Left lung (tissue), 10 donors: Measurements from ENCODE around the gene MZB1. TPM values are rescaled to one million over a fixed set of nuclear protein-coding genes. Genes with fewer than 3 reads are reported as not detected.
A peak's percentile ranks its signal among the peaks of the same experiment; 100 is the strongest.

Source experiments
- ATAC-seq: fragments of 200-7000 bp; cut with Tn5 transposase; one replicate; pipeline ENCODE4 v1.9.1; 2020; ENCODE audit warnings: moderate library complexity
- DNase-seq, 4 donors: peaks; one replicate each; pipeline ENCODE4 v3.0.0-alpha.2; 2013 to 2020
- H3K27ac ChIP-seq, 2 donors: fragments of 200-600 bp; sonication (generic) in 1 of 2; one replicate each; pipeline versions ENCODE4 v1.5.0 to v1.8.0; 2020 to 2021
- H3K27me3 ChIP-seq, 2 donors: fragments of 200-600 bp; sonication (generic) in 1 of 2; one replicate each; pipeline versions ENCODE4 v1.5.0 to v1.8.0; 2020 to 2021
- H3K36me3 ChIP-seq, 2 donors: fragments of 200-600 bp; sonication (generic) in 1 of 2; one replicate each; pipeline versions ENCODE4 v1.5.0 to v1.8.0; 2020 to 2021
- H3K4me1 ChIP-seq, 2 donors: fragments of 200-600 bp; one replicate each; pipeline ENCODE4 v1.8.0; 2021
- H3K4me3 ChIP-seq, 2 donors: fragments of 200-600 bp; sonication (generic) in 1 of 2; one replicate each; pipeline versions ENCODE4 v1.5.0 to v1.8.0; 2020 to 2021; ENCODE audit warnings: mild to moderate bottlenecking in 1 of 2
- H3K9me3 ChIP-seq, 2 donors: fragments of 200-600 bp; sonication (generic) in 1 of 2; one replicate each; pipeline versions ENCODE4 v1.5.0 to v1.8.0; 2020 to 2021
- intact Hi-C, 2 donors: fragments of 100-400 bp; cut with DNase I; formaldehyde crosslinking; loops; one replicate each; pipeline versions ENCODE4 v1.11.2 to v1.14.2; 2022
- polyA plus RNA-seq, 6 donors: library from polyadenylated mRNA; unstranded; fragments of 120-200 nt; gene quantifications; one replicate each; pipeline ENCODE4 v1.2.1, GENCODE V29; 2013; ENCODE audit not compliant: insufficient read length in 6 of 6
- total RNA-seq, 2 donors: library from RNA; stranded (reverse); fragmentation: NEBNext Ultra II Directional; extraction: Animal tissue kit (Norgen Biotek cat#: 25700); gene quantifications; one replicate each; pipeline ENCODE4 v1.2.1, GENCODE V29; 2021
- TF ChIP-seq, protein P1 (sequence below), 2 donors: fragments of 200-600 bp; sonication (generic) in 1 of 2; IDR thresholded peaks; one replicate each; pipeline versions ENCODE4 v1.5.0 to v1.8.0; 2021; ENCODE audit warnings: antibody characterized with exemption in 2 of 2
- donor health status: DM: no; HTN: yes; CAD: no.
- donor health status: DM: no; HTN: no; CAD: no.

Gene MZB1
- total and polyA plus RNA-seq, 8 donors = 0.41 to 10.6 (median 0.72) TPM

DNA sequence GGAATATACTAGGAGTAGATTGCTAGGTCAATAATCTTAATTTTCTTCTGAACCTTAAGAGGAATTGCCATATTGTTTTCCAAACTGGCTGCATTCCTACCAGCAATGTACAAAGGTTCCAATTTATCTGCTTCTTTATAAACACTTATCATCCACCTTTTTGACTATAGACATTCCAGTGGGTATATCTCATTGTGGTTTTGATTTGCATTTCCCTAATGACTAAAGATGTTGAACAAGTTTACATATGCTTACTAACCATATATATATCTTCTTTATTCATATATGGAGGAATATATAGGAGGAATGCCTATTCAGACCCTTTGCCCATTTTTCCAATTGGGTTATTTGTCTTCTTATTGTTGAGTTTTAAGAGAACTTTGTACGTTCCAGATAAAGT is 42.0 kb upstream of the MZB1 start:
- intact Hi-C loops = no loop called here
- no peak for ATAC-seq
- Histone ChIP-seq H3K27ac (no peak overlapping the region), H3K27me3 (no peaks in the 10 kb centered on the region), H3K4me3 (no peak overlapping the region), H3K36me3 (peaks cover 0 to 13% of the 10 kb centered on the region in 2 donors), H3K9me3 (no peaks in the 10 kb centered on the region), H3K4me1 (no peaks in the 10 kb centered on the region)
- no peak for DNase-seq
- TF ChIP-seq, protein P1, sequence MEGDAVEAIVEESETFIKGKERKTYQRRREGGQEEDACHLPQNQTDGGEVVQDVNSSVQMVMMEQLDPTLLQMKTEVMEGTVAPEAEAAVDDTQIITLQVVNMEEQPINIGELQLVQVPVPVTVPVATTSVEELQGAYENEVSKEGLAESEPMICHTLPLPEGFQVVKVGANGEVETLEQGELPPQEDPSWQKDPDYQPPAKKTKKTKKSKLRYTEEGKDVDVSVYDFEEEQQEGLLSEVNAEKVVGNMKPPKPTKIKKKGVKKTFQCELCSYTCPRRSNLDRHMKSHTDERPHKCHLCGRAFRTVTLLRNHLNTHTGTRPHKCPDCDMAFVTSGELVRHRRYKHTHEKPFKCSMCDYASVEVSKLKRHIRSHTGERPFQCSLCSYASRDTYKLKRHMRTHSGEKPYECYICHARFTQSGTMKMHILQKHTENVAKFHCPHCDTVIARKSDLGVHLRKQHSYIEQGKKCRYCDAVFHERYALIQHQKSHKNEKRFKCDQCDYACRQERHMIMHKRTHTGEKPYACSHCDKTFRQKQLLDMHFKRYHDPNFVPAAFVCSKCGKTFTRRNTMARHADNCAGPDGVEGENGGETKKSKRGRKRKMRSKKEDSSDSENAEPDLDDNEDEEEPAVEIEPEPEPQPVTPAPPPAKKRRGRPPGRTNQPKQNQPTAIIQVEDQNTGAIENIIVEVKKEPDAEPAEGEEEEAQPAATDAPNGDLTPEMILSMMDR (IDR thresholded peaks at IDR 0.05) = no peak

DNA sequence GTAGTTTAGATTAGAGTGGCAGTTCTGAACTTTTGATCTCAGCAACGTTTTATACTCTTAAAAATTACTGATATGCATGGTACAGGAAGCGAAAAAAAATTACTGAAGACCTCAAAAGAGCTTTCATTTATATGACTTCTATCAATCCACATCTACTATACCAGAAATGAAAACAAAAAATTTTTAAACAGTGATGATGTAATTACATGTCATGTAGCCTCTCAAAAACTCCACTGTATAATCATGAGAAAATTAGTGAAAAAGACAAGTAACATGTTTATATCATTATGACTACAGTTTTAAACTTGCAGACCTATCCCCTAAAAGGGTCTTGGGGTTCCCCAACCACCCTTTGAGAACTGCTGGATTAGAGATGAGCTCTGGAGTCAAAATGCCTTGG is 40.3 kb upstream of the MZB1 start:
- peaks cover 0 to 23% of the 10 kb centered on the region in 2 donors for H3K36me3 ChIP-seq
- DNase-seq (no peak), ATAC-seq (no peak)

DNA sequence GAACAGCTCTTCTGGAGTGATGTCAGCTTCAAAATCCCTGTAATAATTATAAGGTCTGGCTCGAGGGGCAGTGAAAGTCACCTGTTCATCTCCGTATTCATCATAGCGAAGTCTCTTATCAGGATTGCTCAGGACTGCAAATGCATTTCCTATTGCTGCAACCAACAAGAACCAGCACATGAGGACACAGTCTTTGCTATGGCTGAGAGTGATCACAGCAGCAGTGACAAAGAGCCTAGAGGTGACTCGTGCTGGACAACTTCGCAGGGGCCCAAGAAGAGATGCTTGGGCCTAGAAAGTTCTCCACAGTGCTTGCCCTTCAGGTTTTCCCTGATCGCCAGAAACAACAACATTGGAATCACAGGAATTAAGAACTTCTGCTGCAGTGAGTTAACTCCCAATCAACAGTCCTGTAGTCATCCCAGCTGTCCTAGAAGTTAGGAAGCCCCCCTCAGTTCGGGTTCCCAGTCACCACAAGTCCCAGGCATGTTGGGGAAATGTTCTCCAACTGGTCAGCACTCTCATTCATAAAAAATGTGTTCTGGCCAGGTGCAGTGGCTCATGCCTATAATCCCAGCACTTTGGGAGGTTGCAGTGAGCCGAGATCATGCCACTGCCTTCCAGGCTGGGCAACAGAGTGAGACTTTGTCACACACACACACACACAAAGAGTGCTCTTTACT is 36.6 kb upstream of the MZB1 start:
- TF ChIP-seq, protein P1 (IDR thresholded peaks at IDR 0.05) = no peak
- intact Hi-C loops = no loop called here
- no peak for ATAC-seq

More for the DNA sequence above, 40.3 kb upstream of the MZB1 start:
- no peaks in the 10 kb centered on the region for H3K9me3 ChIP-seq
- no peaks in the 10 kb centered on the region for H3K27me3 ChIP-seq
- H3K4me3 ChIP-seq = no peak overlapping the region
- H3K27ac ChIP-seq = no peak overlapping the region
- no peaks in the 10 kb centered on the region for H3K4me1 ChIP-seq
- intact Hi-C loops = no loop called here
- TF ChIP-seq, protein P1 (IDR thresholded peaks at IDR 0.05) = no peak

DNA sequence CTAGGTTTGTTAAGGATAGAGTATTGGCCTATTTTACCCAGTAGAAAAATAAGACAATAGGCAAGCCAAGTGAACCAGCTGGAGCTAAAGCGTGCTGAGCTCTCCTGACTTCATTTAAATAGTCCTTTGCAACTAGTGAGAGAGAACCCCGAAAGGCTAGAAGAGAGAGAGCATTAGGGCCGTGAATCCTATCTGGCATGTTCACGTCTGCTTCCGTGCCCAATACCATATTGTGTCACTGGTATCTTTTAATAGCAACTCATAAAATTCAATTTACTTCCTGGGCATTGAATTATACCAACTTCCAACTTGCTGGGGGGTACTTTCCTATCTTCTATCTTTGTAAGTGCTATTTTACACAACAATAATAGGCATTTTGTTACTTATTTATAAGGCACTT is 35.8 kb upstream of the MZB1 start:
- ATAC-seq = no peak
- Histone ChIP-seq H3K9me3 (no peaks in the 10 kb centered on the region), H3K4me3 (no peak overlapping the region), H3K27me3 (no peaks in the 10 kb centered on the region), H3K4me1 (no peaks in the 10 kb centered on the region), H3K36me3 (peaks cover 0 to 26% of the 10 kb centered on the region in 2 donors), H3K27ac (no peak overlapping the region)
- intact Hi-C loops = no loop called here
- DNase-seq = no peak
- TF ChIP-seq, protein P1 (IDR thresholded peaks at IDR 0.05) = no peak

More for the DNA sequence above, 36.6 kb upstream of the MZB1 start:
- H3K9me3 ChIP-seq = no peaks in the 10 kb centered on the region
- H3K36me3 ChIP-seq = peaks cover 0 to 26% of the 10 kb centered on the region in 2 donors
- no peaks in the 10 kb centered on the region for H3K4me1 ChIP-seq
- no peak overlapping the region for H3K27ac ChIP-seq
- DNase-seq = no peak
- H3K27me3 ChIP-seq = no peaks in the 10 kb centered on the region
- H3K4me3 ChIP-seq = no peak overlapping the region

DNA sequence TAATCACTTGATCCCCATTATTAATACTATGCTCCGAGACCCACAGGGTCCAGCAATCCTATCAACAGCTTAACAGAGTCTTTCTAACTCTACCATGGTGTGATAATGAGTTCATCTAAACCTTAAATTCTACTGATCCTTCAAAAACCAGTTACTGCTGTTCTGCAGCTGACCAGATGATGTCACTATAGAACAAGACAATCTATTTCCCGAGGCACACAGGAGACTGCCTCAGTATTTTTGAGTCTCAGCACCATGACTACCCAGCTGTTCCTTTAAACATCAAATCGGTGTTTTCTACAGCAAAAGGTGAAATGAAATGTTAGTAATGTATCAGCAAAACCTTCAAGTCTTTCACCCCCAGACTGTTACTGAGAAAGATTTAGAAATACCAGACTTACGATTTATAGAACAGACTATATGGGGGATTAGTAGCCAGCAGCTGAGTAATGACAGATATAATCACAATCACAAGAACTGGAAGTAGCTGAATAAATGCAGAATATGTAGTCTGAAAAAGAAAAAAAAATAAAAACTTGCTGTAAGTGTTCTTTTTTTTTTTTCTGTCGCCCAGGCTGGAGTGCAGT is 32.7 kb upstream of the MZB1 start:
- intact Hi-C loops = loop anchor here in 1 of 2 donors (5.0 kb wide), 1 partner anchor 90 kb away; no protein-coding TSS in a partner anchor
- Histone ChIP-seq H3K27me3 (no peaks in the 10 kb centered on the region), H3K9me3 (no peaks in the 10 kb centered on the region), H3K4me3 (no peak overlapping the region), H3K27ac (no peak overlapping the region), H3K36me3 (peaks cover 0 to 19% of the 10 kb centered on the region in 2 donors), H3K4me1 (peaks cover 0 to 4% of the 10 kb centered on the region in 2 donors)
- TF ChIP-seq, protein P1 (IDR thresholded peaks at IDR 0.05) = peak; percentile 69 to 79
- ATAC-seq = peak; percentile 92
- peak in 2 of 4 donors; percentile 49 to 75 for DNase-seq
